ENCODE data around the gene KCNJ6. TPM values are rescaled to one million over a fixed set of nuclear protein-coding genes. Genes with fewer than 3 reads are reported as not detected.
"Not testable (repeated sequence)": the region's sequence is repeated elsewhere in the genome, so short reads cannot be mapped to it uniquely, and the experiment has no call there.

The KCNJ6 gene
- polyA plus RNA-seq, 1 of the 3 experiments (the other 2 are of a cell fraction), result not detected

DNA sequence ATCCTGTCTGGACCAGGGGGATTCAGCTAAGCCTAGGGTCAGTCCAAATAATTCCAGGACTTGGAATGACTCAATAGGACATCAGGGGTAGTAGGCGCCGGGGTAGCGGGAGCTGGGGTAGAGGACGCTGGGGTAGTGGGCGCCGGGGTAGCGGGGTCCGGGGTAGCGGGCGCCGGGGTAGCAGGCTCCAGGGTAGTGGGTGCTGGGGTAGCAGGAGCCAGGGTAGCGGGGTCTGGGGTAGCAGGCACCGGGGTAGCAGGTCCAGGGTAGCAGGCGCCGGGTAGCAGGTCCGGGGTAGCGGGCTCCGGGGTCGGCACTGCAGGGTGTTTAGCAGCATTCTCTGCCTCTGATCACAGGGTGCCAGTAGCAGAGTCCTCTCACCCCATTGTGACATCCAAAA, 248.9 kb downstream of the KCNJ6 start (continued):
- no peak for TF ChIP-seq RXRA (IDR thresholded peaks at IDR 0.05; ENCODE audit: borderline replicate concordance, low read depth)

DNA sequence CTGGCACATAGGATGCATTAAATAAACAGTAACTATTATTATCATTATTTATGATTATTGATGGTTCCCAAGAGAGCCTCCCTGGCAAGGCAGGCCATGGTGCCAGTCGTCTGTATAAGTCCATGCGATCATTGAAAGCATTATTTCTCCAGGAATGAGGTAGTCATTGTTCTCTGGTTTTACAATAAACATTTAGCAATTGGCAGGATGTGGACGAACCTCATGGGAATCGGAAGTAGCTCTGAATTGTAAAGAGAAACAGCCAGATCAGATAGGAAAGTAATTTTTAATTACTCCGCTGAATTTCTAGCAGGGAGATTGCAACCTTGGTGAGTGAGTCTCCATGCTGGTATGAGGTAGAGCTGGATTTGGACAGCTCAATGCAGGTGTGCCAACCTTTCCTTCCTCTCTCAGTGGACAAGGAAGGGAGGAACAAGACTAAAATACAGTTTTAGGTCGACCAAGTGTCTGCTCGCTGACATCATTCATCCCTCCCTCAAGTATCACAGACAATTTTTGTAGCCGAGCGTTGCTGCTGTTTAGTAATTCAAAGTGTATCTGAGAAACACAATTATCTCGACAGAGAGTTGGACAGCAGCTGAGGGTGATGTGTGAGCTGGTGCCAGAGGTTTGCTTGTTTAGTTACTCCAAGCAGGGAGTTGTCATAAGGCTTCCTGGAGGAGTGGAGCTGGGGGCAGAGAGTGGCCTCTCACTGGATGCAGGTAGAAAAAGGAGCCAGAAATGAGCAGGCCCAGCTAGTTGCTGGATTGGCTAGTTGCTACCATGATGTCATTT, 250.8 kb downstream of the KCNJ6 start:
- H3K27ac ChIP-seq (ENCODE audit: low read depth in 2 of 2, low read length in 1 of 2), result no peak overlapping the region
- no peak overlapping the region for H3K4me2 ChIP-seq
- H2AFZ ChIP-seq (ENCODE audit: low read depth), result no peak overlapping the region
- no peak for DNase-seq
- no peaks in the 10 kb centered on the region for H4K20me1 ChIP-seq (ENCODE audit: insufficient read depth)
- H3K79me2 ChIP-seq (ENCODE audit: insufficient read depth), result no peaks in the 10 kb centered on the region
- H3K36me3 ChIP-seq (replicated peaks in 1 of 2; ENCODE audit: control insufficient read depth in 1 of 2, insufficient read depth in 2 of 2, low read length in 1 of 2), result no peaks in the 10 kb centered on the region
- no peaks in the 10 kb centered on the region for H3K9me3 ChIP-seq
- TF ChIP-seq MXI1 (IDR thresholded peaks at IDR 0.05; ENCODE audit: low read depth, low read length), result no peak
- TF ChIP-seq, protein P1, sequence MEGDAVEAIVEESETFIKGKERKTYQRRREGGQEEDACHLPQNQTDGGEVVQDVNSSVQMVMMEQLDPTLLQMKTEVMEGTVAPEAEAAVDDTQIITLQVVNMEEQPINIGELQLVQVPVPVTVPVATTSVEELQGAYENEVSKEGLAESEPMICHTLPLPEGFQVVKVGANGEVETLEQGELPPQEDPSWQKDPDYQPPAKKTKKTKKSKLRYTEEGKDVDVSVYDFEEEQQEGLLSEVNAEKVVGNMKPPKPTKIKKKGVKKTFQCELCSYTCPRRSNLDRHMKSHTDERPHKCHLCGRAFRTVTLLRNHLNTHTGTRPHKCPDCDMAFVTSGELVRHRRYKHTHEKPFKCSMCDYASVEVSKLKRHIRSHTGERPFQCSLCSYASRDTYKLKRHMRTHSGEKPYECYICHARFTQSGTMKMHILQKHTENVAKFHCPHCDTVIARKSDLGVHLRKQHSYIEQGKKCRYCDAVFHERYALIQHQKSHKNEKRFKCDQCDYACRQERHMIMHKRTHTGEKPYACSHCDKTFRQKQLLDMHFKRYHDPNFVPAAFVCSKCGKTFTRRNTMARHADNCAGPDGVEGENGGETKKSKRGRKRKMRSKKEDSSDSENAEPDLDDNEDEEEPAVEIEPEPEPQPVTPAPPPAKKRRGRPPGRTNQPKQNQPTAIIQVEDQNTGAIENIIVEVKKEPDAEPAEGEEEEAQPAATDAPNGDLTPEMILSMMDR (IDR thresholded peaks at IDR 0.05), result no peak
- TF ChIP-seq, protein P2, sequence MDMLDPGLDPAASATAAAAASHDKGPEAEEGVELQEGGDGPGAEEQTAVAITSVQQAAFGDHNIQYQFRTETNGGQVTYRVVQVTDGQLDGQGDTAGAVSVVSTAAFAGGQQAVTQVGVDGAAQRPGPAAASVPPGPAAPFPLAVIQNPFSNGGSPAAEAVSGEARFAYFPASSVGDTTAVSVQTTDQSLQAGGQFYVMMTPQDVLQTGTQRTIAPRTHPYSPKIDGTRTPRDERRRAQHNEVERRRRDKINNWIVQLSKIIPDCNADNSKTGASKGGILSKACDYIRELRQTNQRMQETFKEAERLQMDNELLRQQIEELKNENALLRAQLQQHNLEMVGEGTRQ (IDR thresholded peaks at IDR 0.05; ENCODE audit: borderline replicate concordance, low read depth, low read length), result no peak
- no peak for TF ChIP-seq TAF1 (IDR thresholded peaks at IDR 0.05; ENCODE audit: borderline replicate concordance, low read depth, low read length)
- TF ChIP-seq RAD21 (IDR thresholded peaks at IDR 0.05; ENCODE audit: low read length), result no peak
- TF ChIP-seq SMC3 (IDR thresholded peaks at IDR 0.05; ENCODE audit: low read depth, low read length), result no peak
- no peak for TF ChIP-seq SIN3A (IDR thresholded peaks at IDR 0.05; ENCODE audit: borderline replicate concordance, low read depth, low read length)
- TF ChIP-seq, protein P3, sequence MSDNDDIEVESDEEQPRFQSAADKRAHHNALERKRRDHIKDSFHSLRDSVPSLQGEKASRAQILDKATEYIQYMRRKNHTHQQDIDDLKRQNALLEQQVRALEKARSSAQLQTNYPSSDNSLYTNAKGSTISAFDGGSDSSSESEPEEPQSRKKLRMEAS (IDR thresholded peaks at IDR 0.05; ENCODE audit: low read depth), result no peak
- TF ChIP-seq NRF1 (IDR thresholded peaks at IDR 0.05; ENCODE audit: low read depth, low read length), result no peak
- TF ChIP-seq GATA2 (CRISPR knock-in tag; IDR thresholded peaks at IDR 0.05), result no peak
- no peak for TF ChIP-seq EP300 (IDR thresholded peaks at IDR 0.05; ENCODE audit: borderline replicate concordance in 1 of 2, low read depth in 1 of 2, low read length in 1 of 2)
- TF ChIP-seq FOXJ3 (CRISPR knock-in tag; IDR thresholded peaks at IDR 0.05), result no peak
- TF ChIP-seq, protein P4, sequence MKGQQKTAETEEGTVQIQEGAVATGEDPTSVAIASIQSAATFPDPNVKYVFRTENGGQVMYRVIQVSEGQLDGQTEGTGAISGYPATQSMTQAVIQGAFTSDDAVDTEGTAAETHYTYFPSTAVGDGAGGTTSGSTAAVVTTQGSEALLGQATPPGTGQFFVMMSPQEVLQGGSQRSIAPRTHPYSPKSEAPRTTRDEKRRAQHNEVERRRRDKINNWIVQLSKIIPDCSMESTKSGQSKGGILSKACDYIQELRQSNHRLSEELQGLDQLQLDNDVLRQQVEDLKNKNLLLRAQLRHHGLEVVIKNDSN (IDR thresholded peaks at IDR 0.05; ENCODE audit: borderline replicate concordance, low read depth), result no peak
- no peak for TF ChIP-seq NFIC (IDR thresholded peaks at IDR 0.05; ENCODE audit: borderline replicate concordance)
- TF ChIP-seq, protein P5, sequence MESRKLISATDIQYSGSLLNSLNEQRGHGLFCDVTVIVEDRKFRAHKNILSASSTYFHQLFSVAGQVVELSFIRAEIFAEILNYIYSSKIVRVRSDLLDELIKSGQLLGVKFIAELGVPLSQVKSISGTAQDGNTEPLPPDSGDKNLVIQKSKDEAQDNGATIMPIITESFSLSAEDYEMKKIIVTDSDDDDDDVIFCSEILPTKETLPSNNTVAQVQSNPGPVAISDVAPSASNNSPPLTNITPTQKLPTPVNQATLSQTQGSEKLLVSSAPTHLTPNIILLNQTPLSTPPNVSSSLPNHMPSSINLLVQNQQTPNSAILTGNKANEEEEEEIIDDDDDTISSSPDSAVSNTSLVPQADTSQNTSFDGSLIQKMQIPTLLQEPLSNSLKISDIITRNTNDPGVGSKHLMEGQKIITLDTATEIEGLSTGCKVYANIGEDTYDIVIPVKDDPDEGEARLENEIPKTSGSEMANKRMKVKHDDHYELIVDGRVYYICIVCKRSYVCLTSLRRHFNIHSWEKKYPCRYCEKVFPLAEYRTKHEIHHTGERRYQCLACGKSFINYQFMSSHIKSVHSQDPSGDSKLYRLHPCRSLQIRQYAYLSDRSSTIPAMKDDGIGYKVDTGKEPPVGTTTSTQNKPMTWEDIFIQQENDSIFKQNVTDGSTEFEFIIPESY (IDR thresholded peaks at IDR 0.05; ENCODE audit: borderline replicate concordance, low read depth), result no peak
- TF ChIP-seq, protein P6, sequence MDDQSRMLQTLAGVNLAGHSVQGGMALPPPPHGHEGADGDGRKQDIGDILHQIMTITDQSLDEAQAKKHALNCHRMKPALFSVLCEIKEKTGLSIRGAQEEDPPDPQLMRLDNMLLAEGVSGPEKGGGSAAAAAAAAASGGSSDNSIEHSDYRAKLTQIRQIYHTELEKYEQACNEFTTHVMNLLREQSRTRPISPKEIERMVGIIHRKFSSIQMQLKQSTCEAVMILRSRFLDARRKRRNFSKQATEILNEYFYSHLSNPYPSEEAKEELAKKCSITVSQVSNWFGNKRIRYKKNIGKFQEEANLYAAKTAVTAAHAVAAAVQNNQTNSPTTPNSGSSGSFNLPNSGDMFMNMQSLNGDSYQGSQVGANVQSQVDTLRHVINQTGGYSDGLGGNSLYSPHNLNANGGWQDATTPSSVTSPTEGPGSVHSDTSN (IDR thresholded peaks at IDR 0.05), result no peak
- no peak for TF ChIP-seq GABPA (IDR thresholded peaks at IDR 0.05; ENCODE audit: low read depth)
- H3K9me2 ChIP-seq, result no peaks in the 10 kb centered on the region
- no peak overlapping the region for H3K9ac ChIP-seq
- no peaks in the 10 kb centered on the region for H3K27me3 ChIP-seq (ENCODE audit: insufficient read depth)
- WGBS (ENCODE audit: low lambda C conversion rate), result 38% methylated on average over 10 of the region's 10 CpGs
- ChIA-PET CTCF (interaction anchor here (0.7 to 1.9 kb wide), 4 partner anchors 10 to 251 kb away, joined by 3 to 17 read pairs (median 5); no protein-coding TSS in a partner anchor), POLR2A (no interaction called here)
- H3F3A ChIP-seq (replicated peaks; ENCODE audit: insufficient read depth), result no peaks in the 10 kb centered on the region
- no peaks in the 10 kb centered on the region for H3K4me1 ChIP-seq (ENCODE audit: control insufficient read depth in 1 of 2, insufficient read depth in 2 of 2, low read depth in 1 of 2, low read length in 1 of 2)
- H3K4me3 ChIP-seq (ENCODE audit: low read depth in 2 of 2, low read length in 1 of 2), result no peak overlapping the region

DNA sequence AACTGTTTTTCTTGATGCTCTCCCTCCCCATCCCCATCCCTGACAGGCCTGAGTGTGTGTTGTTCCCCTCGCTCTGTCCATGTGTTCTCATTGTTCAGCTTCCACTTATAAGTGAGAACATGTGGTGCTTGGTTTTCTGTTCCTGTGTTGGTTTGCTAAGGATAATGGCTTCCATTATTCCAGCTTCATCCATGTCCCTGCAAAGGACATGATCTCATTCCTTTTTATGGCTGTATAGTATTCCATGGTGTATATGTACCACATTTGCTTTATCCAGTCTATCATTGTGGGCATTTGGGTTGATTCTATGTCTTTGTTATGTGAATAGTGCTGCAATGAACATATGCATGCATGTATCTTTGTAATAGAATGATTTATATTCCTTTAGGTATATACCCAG, 254.0 kb downstream of the KCNJ6 start:
- H3K27ac ChIP-seq (ENCODE audit: low read depth in 2 of 2, low read length in 1 of 2); H3K9ac ChIP-seq; H3K4me2 ChIP-seq; H2AFZ ChIP-seq (ENCODE audit: low read depth); DNase-seq; H3F3A ChIP-seq (replicated peaks; ENCODE audit: insufficient read depth); H3K79me2 ChIP-seq (ENCODE audit: insufficient read depth); H3K36me3 ChIP-seq (replicated peaks in 1 of 2; ENCODE audit: control insufficient read depth in 1 of 2, insufficient read depth in 2 of 2, low read length in 1 of 2); H3K27me3 ChIP-seq (ENCODE audit: insufficient read depth); H3K4me1 ChIP-seq (ENCODE audit: control insufficient read depth in 1 of 2, insufficient read depth in 2 of 2, low read depth in 1 of 2, low read length in 1 of 2); H4K20me1 ChIP-seq (ENCODE audit: insufficient read depth); H3K4me3 ChIP-seq (ENCODE audit: low read depth in 2 of 2, low read length in 1 of 2); H3K9me2 ChIP-seq; H3K9me3 ChIP-seq; POLR2A ChIA-PET: not testable (repeated sequence)
- 73% methylated on average over 1 of the region's 1 CpG for WGBS (ENCODE audit: low lambda C conversion rate)
- CTCF ChIA-PET, result interaction anchor here (2.4 kb wide), 1 partner anchor 13 kb away, joined by 15 read pairs; no protein-coding TSS in a partner anchor
